Endothelial cell of umbilical vein (primary cell): Measurements from ENCODE around the gene MRPL14. TPM values are rescaled to one million over a fixed set of nuclear protein-coding genes. Genes with fewer than 3 reads are reported as not detected.

Experiments
- BruUV-seq: library from RNA; stranded (reverse); fragments of 400-500 nt; replicated peaks from 2 replicates; lab custom pipeline; 2021; lab: Mats Ljungman, UMichigan
- CTCF ChIA-PET: fragments of 300-600, 350-600 bp; sonication (Branson Sonifier 250); formaldehyde crosslinking; loops from one replicate; lab custom pipeline; 2021; ENCODE audit warnings: antibody characterized with exemption, inconsistent platforms; lab: Charles Lee
- POLR2A ChIA-PET: fragments of 300-600, 350-600 bp; sonication (Branson Sonifier 250); formaldehyde crosslinking; loops from one replicate; lab custom pipeline; 2021; ENCODE audit warnings: antibody characterized with exemption, inconsistent platforms; lab: Charles Lee
- DNase-seq: peaks from one replicate; pipeline ENCODE4 v3.0.0-alpha.2; 2011; ENCODE audit warnings: low read depth, low spot score
- FAIRE-seq: peaks from 2 replicates; lab custom pipeline; 2011; peaks lifted over from hg19 to GRCh38; lab: Jason Lieb, UNC
- H2AFZ ChIP-seq: 2 replicates; pipeline ENCODE4 v1.6.0; 2012; ENCODE audit warnings: low read depth, low read length, control low read depth, inconsistent platforms
- H3K27ac ChIP-seq: 2 replicates; pipeline ENCODE4 v1.5.1; 2011; ENCODE audit warnings: low read depth, mild to moderate bottlenecking, control low read depth, low read length, moderate library complexity; ENCODE audit not compliant: insufficient read depth
- H3K27me3 ChIP-seq, 2 experiments: 2 replicates each; pipeline versions ENCODE4 v1.6.0 to v1.6.1; 2011; ENCODE audit warnings: low read length in 2 of 2, mixed read lengths in 1 of 2; ENCODE audit not compliant: control insufficient read depth in 2 of 2, insufficient read depth in 2 of 2
- H3K36me3 ChIP-seq, 2 experiments: 2 replicates in 1 of 2; 3 replicates in 1 of 2; pipeline ENCODE4 v1.5.1; 2011; ENCODE audit warnings: low read length in 2 of 2, mild to moderate bottlenecking in 1 of 2, moderate library complexity in 1 of 2; ENCODE audit not compliant: control insufficient read depth in 2 of 2, insufficient read depth in 2 of 2; ENCODE audit errors: extremely low read depth in 1 of 2
- H3K4me1 ChIP-seq: 3 replicates; pipeline ENCODE4 v1.5.1; 2011; ENCODE audit warnings: mild to moderate bottlenecking, low read length; ENCODE audit not compliant: control insufficient read depth, insufficient read depth; ENCODE audit errors: extremely low read depth
- H3K4me2 ChIP-seq: 2 replicates; pipeline ENCODE4 v1.6.1; 2011; ENCODE audit warnings: low read length, control low read depth, mixed read lengths; ENCODE audit not compliant: insufficient read depth
- H3K4me3 ChIP-seq, 3 experiments: fragments of 200-600 bp in 1 of 3; sonication (generic), shearing (Covaris generic) in 1 of 3; replicated peaks in 1 of 3; 2 replicates each; pipeline ENCODE4 v1.5.1; 2011 to 2016; ENCODE audit warnings: control low read depth in 3 of 3, low read length in 3 of 3, mild to moderate bottlenecking in 2 of 3, inconsistent platforms in 1 of 3, low read depth in 1 of 3, moderate library complexity in 1 of 3; ENCODE audit not compliant: insufficient read depth in 1 of 3
- H3K79me2 ChIP-seq: 2 replicates; pipeline ENCODE4 v1.6.0; 2012; ENCODE audit warnings: low read length, inconsistent platforms; ENCODE audit not compliant: control insufficient read depth, insufficient read depth
- H3K9ac ChIP-seq: replicated peaks from 2 replicates; pipeline ENCODE3; 2011; ENCODE audit warnings: low read length, control low read depth; ENCODE audit not compliant: insufficient read depth; ENCODE audit errors: extremely low read depth
- H3K9me1 ChIP-seq: replicated peaks from 3 replicates; pipeline ENCODE4 v1.6.0; 2011; ENCODE audit warnings: mild to moderate bottlenecking, low read length; ENCODE audit not compliant: control insufficient read depth, insufficient read depth; ENCODE audit errors: extremely low read depth
- H3K9me3 ChIP-seq: replicated peaks from 2 replicates; pipeline ENCODE4 v1.5.1; 2012; ENCODE audit warnings: low read length, inconsistent platforms; ENCODE audit not compliant: control insufficient read depth, insufficient read depth
- H4K20me1 ChIP-seq: replicated peaks from 2 replicates; pipeline ENCODE3; 2011; ENCODE audit warnings: mild to moderate bottlenecking, low read length; ENCODE audit not compliant: control insufficient read depth, insufficient read depth; ENCODE audit errors: extremely low read depth
- CTCF ChIP-seq, 2 donors: IDR thresholded peaks; 1 replicate in 1 of 2; 2 replicates in 1 of 2; pipeline ENCODE4 v1.5.1; 2011; ENCODE audit warnings: low read length in 2 of 2, mild to moderate bottlenecking in 2 of 2, moderate library complexity in 2 of 2, control low read depth in 1 of 2, inconsistent platforms in 1 of 2, low read depth in 1 of 2; ENCODE audit not compliant: insufficient read depth in 1 of 2; ENCODE audit errors: extremely low read depth in 1 of 2
- EZH2 ChIP-seq: IDR thresholded peaks from 2 replicates; pipeline ENCODE4 v1.6.1; 2012; ENCODE audit warnings: borderline replicate concordance, low read depth, mild to moderate bottlenecking, moderate library complexity, low read length, inconsistent platforms; ENCODE audit not compliant: severe bottlenecking
- FOS ChIP-seq: IDR thresholded peaks from 2 replicates; pipeline ENCODE4 v1.6.1; 2011; ENCODE audit warnings: mild to moderate bottlenecking, low read length, moderate library complexity, borderline replicate concordance; ENCODE audit not compliant: insufficient read depth
- GATA2 ChIP-seq: IDR thresholded peaks from 2 replicates; pipeline ENCODE4 v1.7.0; 2011; ENCODE audit warnings: low read depth, mild to moderate bottlenecking, moderate library complexity, mixed read lengths, low read length; ENCODE audit not compliant: insufficient read length, insufficient read depth
- JUN ChIP-seq: IDR thresholded peaks from 2 replicates; pipeline ENCODE4 v1.6.1; 2011; ENCODE audit warnings: borderline replicate concordance, low read depth; ENCODE audit not compliant: insufficient read length, insufficient read depth
- MAX ChIP-seq: IDR thresholded peaks from 2 replicates; pipeline ENCODE4 v1.6.1; 2011; ENCODE audit not compliant: insufficient read depth, insufficient read length
- MYC ChIP-seq: IDR thresholded peaks from one replicate; pipeline ENCODE4 v1.6.1; 2011; ENCODE audit warnings: mild to moderate bottlenecking, low read depth, low read length
- POLR2A ChIP-seq: IDR thresholded peaks from 2 replicates; pipeline ENCODE4 v1.6.1; 2012; ENCODE audit warnings: low read depth, mild to moderate bottlenecking, control low read depth, low read length
- POLR2AphosphoS5 ChIP-seq: IDR thresholded peaks from 2 replicates; pipeline ENCODE4 v1.6.1; 2012; ENCODE audit warnings: low read depth, mild to moderate bottlenecking, control low read depth, low read length, moderate library complexity; ENCODE audit not compliant: insufficient read depth
- dilution Hi-C: fragments of 300-500 bp; cut with MboI; formaldehyde crosslinking; loops from one replicate; pipeline ENCODE4 v1.15.0; 2019; ENCODE audit warnings: low sequenced_read_pairs; ENCODE audit not compliant: extremely low pct_ligation_motif_present
- intact Hi-C: fragments of 100-400 bp; cut with micrococcal nuclease; formaldehyde crosslinking; loops from one replicate; pipeline ENCODE4 v1.10.0; 2022
- polyA plus RNA-seq, 4 experiments: library from polyadenylated mRNA; depleted of rRNA in 3 of 4; stranded (reverse) in 3 of 4; unstranded in 1 of 4; fragments of >200 nt; gene quantifications; 2 replicates each; pipeline versions ENCODE4 v1.2.1 to v1.2.3, GENCODE V29; 2011 to 2012; ENCODE audit warnings: missing spikeins in 1 of 4
- total RNA-seq: library from RNA; stranded (reverse); gene quantifications from 2 replicates; pipeline ENCODE4 v1.2.3, GENCODE V29; 2021

The MRPL14 gene
- total and polyA plus RNA-seq, 2 donors (not counting 3 experiments of a cell fraction or from before 2014, with no cell fraction given): 68.1 to 103 TPM

- Histone ChIP-seq H3K9me3 (no peaks in the 10 kb centered on the region), H4K20me1 (no peaks in the 10 kb centered on the region), H2AFZ (no peak overlapping the region), H3K36me3 (no peaks in the 10 kb centered on the region), H3K9me1 (no peaks in the 10 kb centered on the region), H3K4me1 (peaks cover 63% of the 10 kb centered on the region), H3K27me3 (no peaks in the 10 kb centered on the region), H3K27ac (no peak overlapping the region), H3K4me3 (no peak overlapping the region), H3K4me2 (no peak overlapping the region), H3K9ac (no peak overlapping the region), H3K79me2 (peaks cover 91% of the 10 kb centered on the region)
- intact Hi-C loops: no loop called here
- DNase-seq (no peak), FAIRE-seq (no peak)
- no TSS peak for BruUV-seq
- TF ChIP-seq FOS: no peak
- no peak for TF ChIP-seq GATA2
- TF ChIP-seq POLR2AphosphoS5: no peak
- TF ChIP-seq MAX: no peak
- TF ChIP-seq CTCF (IDR thresholded peaks at IDR 0.05; ENCODE audit: extremely low read depth in 1 of 2, insufficient read depth in 1 of 2, low read depth in 1 of 2, low read length in 2 of 2): no peak
- TF ChIP-seq POLR2A: no peak
- no peak for TF ChIP-seq JUN
- TF ChIP-seq EZH2: no peak
- no peak for TF ChIP-seq MYC
- dilution Hi-C loops: no loop called here
- POLR2A ChIA-PET: no interaction called here
- CTCF ChIA-PET: interaction anchor here (0.9 to 2.8 kb wide), 3 partner anchors 8 to 24 kb away, joined by 3 to 11 read pairs (median 4); no protein-coding TSS in a partner anchor
Measured at GRCh38 chr6:44120692-44121443, 6.4 kb downstream of the MRPL14 start.
